Measurements from ENCODE around the gene ZSCAN2. TPM values are rescaled to one million over a fixed set of nuclear protein-coding genes. Genes with fewer than 3 reads are reported as not detected.

ZSCAN2 gene
- total and polyA plus RNA-seq, 10 of the 15 experiments (the other 5 are each of a cell fraction or from before 2014, with no cell fraction given): 2.7 to 13.2 (median 8.6) TPM

- TF ChIP-seq E2F8 (IDR thresholded peaks at IDR 0.05; ENCODE audit: low read depth, partially characterized antibody) (no peak), POLR2AphosphoS5 (IDR thresholded peaks at IDR 0.05; ENCODE audit: low read length) (0 out of 2 replicates have a peak, but pooled peaks have one; percentile 32), PAX5 (IDR thresholded peaks at IDR 0.05; ENCODE audit: borderline replicate concordance, low read depth, low read length) (peak; percentile 20; the same call in 1 of the 2 replicates), STAT3 (IDR thresholded peaks at IDR 0.05; ENCODE audit: low read depth, low read length) (no peak)
- TF ChIP-seq, protein P1, sequence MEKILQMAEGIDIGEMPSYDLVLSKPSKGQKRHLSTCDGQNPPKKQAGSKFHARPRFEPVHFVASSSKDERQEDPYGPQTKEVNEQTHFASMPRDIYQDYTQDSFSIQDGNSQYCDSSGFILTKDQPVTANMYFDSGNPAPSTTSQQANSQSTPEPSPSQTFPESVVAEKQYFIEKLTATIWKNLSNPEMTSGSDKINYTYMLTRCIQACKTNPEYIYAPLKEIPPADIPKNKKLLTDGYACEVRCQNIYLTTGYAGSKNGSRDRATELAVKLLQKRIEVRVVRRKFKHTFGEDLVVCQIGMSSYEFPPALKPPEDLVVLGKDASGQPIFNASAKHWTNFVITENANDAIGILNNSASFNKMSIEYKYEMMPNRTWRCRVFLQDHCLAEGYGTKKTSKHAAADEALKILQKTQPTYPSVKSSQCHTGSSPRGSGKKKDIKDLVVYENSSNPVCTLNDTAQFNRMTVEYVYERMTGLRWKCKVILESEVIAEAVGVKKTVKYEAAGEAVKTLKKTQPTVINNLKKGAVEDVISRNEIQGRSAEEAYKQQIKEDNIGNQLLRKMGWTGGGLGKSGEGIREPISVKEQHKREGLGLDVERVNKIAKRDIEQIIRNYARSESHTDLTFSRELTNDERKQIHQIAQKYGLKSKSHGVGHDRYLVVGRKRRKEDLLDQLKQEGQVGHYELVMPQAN (conservative IDR thresholded peaks at IDR 0.05): peak; percentile 30; the same call in 1 of the 2 replicates
Measured at GRCh38 chr15:84658080-84658787, 57.4 kb downstream of the ZSCAN2 start, which contains the start of gene NMB (continued).

Measured in GM12878 (cell line).